Uterus (tissue), 2 donors: ENCODE measurements around the gene RNF121.

Experiments used
- POLR2A ChIP-seq, 2 donors: fragments of 450-650 bp; IDR thresholded peaks; one replicate each; pipeline ENCODE4 v1.6.1; 2016; ENCODE audit warnings: antibody characterized with exemption in 2 of 2, mild to moderate bottlenecking in 1 of 2, moderate library complexity in 1 of 2
- TF ChIP-seq, protein P1 (sequence below), 4 experiments: fragments of 200-600 bp in 2 of 4; fragments of 450-650 bp in 2 of 4; sonication (generic) in 2 of 4; IDR thresholded peaks; one replicate each; pipeline ENCODE4 v1.5.1; 2016 to 2019; ENCODE audit warnings: antibody characterized with exemption in 4 of 4, mild to moderate bottlenecking in 2 of 4, moderate library complexity in 1 of 4

DNA sequence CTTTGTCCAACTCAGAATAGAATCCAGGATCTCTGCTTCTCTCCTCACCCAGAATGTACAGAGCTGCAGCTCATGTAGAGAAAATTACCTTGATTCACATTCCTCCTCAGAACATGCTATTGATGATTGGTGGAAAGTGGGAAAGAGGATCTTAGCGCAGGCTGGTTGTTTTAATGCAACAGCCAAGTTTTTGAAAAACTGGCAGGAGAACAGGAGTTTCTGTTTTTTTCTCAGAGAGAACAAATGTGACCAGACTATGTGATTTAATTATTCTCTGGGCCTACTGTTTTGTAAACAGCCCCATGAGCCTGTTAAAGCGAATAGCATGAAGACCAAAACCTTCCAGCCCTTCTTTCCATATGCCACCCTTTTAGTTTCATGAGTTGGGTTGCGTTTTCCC is 50.8 kb downstream of the RNF121 start:
- TF ChIP-seq POLR2A (IDR thresholded peaks at IDR 0.05), result no peak
- TF ChIP-seq, protein P1, sequence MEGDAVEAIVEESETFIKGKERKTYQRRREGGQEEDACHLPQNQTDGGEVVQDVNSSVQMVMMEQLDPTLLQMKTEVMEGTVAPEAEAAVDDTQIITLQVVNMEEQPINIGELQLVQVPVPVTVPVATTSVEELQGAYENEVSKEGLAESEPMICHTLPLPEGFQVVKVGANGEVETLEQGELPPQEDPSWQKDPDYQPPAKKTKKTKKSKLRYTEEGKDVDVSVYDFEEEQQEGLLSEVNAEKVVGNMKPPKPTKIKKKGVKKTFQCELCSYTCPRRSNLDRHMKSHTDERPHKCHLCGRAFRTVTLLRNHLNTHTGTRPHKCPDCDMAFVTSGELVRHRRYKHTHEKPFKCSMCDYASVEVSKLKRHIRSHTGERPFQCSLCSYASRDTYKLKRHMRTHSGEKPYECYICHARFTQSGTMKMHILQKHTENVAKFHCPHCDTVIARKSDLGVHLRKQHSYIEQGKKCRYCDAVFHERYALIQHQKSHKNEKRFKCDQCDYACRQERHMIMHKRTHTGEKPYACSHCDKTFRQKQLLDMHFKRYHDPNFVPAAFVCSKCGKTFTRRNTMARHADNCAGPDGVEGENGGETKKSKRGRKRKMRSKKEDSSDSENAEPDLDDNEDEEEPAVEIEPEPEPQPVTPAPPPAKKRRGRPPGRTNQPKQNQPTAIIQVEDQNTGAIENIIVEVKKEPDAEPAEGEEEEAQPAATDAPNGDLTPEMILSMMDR (IDR thresholded peaks at IDR 0.05), result no peak
